ENCODE measurements around the gene KCNIP4. TPM values are rescaled to one million over a fixed set of nuclear protein-coding genes. Genes with fewer than 3 reads are reported as not detected.
A peak's percentile ranks its signal among the peaks of the same experiment; 100 is the strongest.

KCNIP4 gene
- total RNA-seq, 1 donor from 2014 or later = 0.59 TPM

- no peaks in the 10 kb centered on the region for H3K9me3 Mint-ChIP-seq (ENCODE audit: unreplicated experiment)
- FAIRE-seq (no peak), DNase-seq (ENCODE audit: low read depth) (no peak)
- H3K36me3 ChIP-seq (ENCODE audit: insufficient read depth, low read length) = no peaks in the 10 kb centered on the region
- no peaks in the 10 kb centered on the region for H3K9me3 ChIP-seq (ENCODE audit: insufficient read depth, low read depth, low read length)
- H3K27ac ChIP-seq (ENCODE audit: low read depth, low read length) = no peak overlapping the region
- peaks cover 4% of the 10 kb centered on the region for H3K27me3 ChIP-seq (ENCODE audit: insufficient read depth, low read length)
- H3K4me3 ChIP-seq (ENCODE audit: insufficient read depth, low read depth, low read length) = no peak overlapping the region
- H3K36me3 Mint-ChIP-seq (ENCODE audit: low read depth, unreplicated experiment) = no peaks in the 10 kb centered on the region
- no peaks in the 10 kb centered on the region for H4K20me1 ChIP-seq (ENCODE audit: insufficient read depth, low read length)
- no peak overlapping the region for H3K4me2 ChIP-seq (ENCODE audit: low read length)
- H3K4me3 Mint-ChIP-seq (ENCODE audit: unreplicated experiment) = no peak overlapping the region
- H3K27me3 Mint-ChIP-seq (ENCODE audit: low read depth, unreplicated experiment) = peaks cover 20% of the 10 kb centered on the region
- H3K4me1 ChIP-seq (ENCODE audit: insufficient read depth, low read length) = no peaks in the 10 kb centered on the region
- H3K9ac ChIP-seq (ENCODE audit: low read length) = no peak overlapping the region
- no peaks in the 10 kb centered on the region for H3K4me1 Mint-ChIP-seq (ENCODE audit: low read depth, unreplicated experiment)
- no peak overlapping the region for H2AFZ ChIP-seq (ENCODE audit: low read depth, low read length)
- no peak for TF ChIP-seq EZH2 (IDR thresholded peaks at IDR 0.05; ENCODE audit: insufficient read depth, low read length)
- TF ChIP-seq, protein P1, sequence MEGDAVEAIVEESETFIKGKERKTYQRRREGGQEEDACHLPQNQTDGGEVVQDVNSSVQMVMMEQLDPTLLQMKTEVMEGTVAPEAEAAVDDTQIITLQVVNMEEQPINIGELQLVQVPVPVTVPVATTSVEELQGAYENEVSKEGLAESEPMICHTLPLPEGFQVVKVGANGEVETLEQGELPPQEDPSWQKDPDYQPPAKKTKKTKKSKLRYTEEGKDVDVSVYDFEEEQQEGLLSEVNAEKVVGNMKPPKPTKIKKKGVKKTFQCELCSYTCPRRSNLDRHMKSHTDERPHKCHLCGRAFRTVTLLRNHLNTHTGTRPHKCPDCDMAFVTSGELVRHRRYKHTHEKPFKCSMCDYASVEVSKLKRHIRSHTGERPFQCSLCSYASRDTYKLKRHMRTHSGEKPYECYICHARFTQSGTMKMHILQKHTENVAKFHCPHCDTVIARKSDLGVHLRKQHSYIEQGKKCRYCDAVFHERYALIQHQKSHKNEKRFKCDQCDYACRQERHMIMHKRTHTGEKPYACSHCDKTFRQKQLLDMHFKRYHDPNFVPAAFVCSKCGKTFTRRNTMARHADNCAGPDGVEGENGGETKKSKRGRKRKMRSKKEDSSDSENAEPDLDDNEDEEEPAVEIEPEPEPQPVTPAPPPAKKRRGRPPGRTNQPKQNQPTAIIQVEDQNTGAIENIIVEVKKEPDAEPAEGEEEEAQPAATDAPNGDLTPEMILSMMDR (IDR thresholded peaks at IDR 0.05; ENCODE audit: insufficient read depth, low read depth, low read length) = no peak
- H3K27ac Mint-ChIP-seq (ENCODE audit: unreplicated experiment) = no peak overlapping the region
- H3K79me2 ChIP-seq (ENCODE audit: insufficient read depth, low read length) = no peaks in the 10 kb centered on the region
Observed at GRCh38 chr4:21307709-21308108, 640.9 kb downstream of the KCNIP4 start.

DNA sequence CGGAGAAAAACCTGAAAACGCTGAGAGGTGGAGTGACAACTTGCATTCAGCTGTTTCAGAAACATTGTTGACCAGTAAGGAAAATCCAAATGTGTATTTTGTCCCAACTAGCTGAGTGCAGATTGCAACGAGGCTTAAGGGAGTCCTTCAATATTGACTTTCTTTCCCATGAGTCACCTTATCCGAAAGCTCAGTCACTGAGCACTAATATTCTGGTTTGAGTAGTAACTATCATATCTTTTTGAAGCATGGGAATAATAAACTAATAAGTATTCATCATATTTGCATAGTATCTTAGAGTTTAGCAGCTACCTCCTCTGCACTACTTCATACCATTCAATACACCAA, 644.1 kb downstream of the KCNIP4 start:
- peak overlapping the region; percentile 30 for H3K27ac Mint-ChIP-seq (ENCODE audit: unreplicated experiment)
- H3K4me3 ChIP-seq (ENCODE audit: insufficient read depth, low read depth, low read length) = no peak overlapping the region
- H3K27ac ChIP-seq (ENCODE audit: low read depth, low read length) = no peak overlapping the region
- no peak for TF ChIP-seq EZH2 (IDR thresholded peaks at IDR 0.05; ENCODE audit: insufficient read depth, low read length)
- TF ChIP-seq, protein P1 (IDR thresholded peaks at IDR 0.05; ENCODE audit: insufficient read depth, low read depth, low read length) = no peak
- no peaks in the 10 kb centered on the region for H3K4me1 Mint-ChIP-seq (ENCODE audit: low read depth, unreplicated experiment)
- no peaks in the 10 kb centered on the region for H3K36me3 ChIP-seq (ENCODE audit: insufficient read depth, low read length)
- peaks cover 16% of the 10 kb centered on the region for H3K27me3 Mint-ChIP-seq (ENCODE audit: low read depth, unreplicated experiment)
- peak overlapping the region; percentile 67 for H3K4me2 ChIP-seq (ENCODE audit: low read length)
- H3K4me3 Mint-ChIP-seq (ENCODE audit: unreplicated experiment) = peak overlapping the region; percentile 87
- no peak overlapping the region for H3K9ac ChIP-seq (ENCODE audit: low read length)
- H3K27me3 ChIP-seq (ENCODE audit: insufficient read depth, low read length) = peaks cover 4% of the 10 kb centered on the region
- no peaks in the 10 kb centered on the region for H3K79me2 ChIP-seq (ENCODE audit: insufficient read depth, low read length)
- H4K20me1 ChIP-seq (ENCODE audit: insufficient read depth, low read length) = no peaks in the 10 kb centered on the region
- FAIRE-seq = no peak
- no peaks in the 10 kb centered on the region for H3K9me3 Mint-ChIP-seq (ENCODE audit: unreplicated experiment)
- H3K36me3 Mint-ChIP-seq (ENCODE audit: low read depth, unreplicated experiment) = no peaks in the 10 kb centered on the region
- H3K9me3 ChIP-seq (ENCODE audit: insufficient read depth, low read depth, low read length) = no peaks in the 10 kb centered on the region
- no peaks in the 10 kb centered on the region for H3K4me1 ChIP-seq (ENCODE audit: insufficient read depth, low read length)
- DNase-seq (ENCODE audit: low read depth) = no peak
- H2AFZ ChIP-seq (ENCODE audit: low read depth, low read length) = peak overlapping the region; percentile 47

DNA sequence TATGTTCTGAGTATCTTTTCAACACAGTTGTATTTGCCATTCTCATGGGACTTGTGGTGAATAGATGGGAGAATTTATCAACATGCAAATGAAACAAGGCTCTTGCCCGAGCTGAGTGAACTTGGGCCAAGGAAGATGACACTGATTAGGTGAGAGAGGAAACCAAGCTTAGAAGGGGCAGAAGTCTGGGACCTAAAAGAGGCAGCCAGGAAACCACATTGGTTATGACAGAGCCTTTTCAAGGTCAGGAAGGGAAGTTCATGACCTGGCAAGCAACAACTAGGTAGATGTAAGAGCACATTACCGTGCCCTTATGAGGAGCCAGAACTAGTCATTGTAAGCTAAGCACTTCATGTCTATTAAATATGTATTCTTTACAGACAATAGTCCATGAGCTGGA, 658.0 kb downstream of the KCNIP4 start:
- H3K4me3 ChIP-seq (ENCODE audit: insufficient read depth, low read depth, low read length) = no peak overlapping the region
- no peak overlapping the region for H3K27ac ChIP-seq (ENCODE audit: low read depth, low read length)
- DNase-seq (ENCODE audit: low read depth) (no peak), FAIRE-seq (no peak)
- no peaks in the 10 kb centered on the region for H3K79me2 ChIP-seq (ENCODE audit: insufficient read depth, low read length)
- no peaks in the 10 kb centered on the region for H3K9me3 ChIP-seq (ENCODE audit: insufficient read depth, low read depth, low read length)
- Mint-ChIP-seq H3K9me3 (ENCODE audit: unreplicated experiment) (no peaks in the 10 kb centered on the region), H3K27me3 (ENCODE audit: low read depth, unreplicated experiment) (no peaks in the 10 kb centered on the region), H3K27ac (ENCODE audit: unreplicated experiment) (no peak overlapping the region), H3K4me3 (ENCODE audit: unreplicated experiment) (no peak overlapping the region), H3K4me1 (ENCODE audit: low read depth, unreplicated experiment) (peaks cover 9% of the 10 kb centered on the region), H3K36me3 (ENCODE audit: low read depth, unreplicated experiment) (no peaks in the 10 kb centered on the region)
- no peaks in the 10 kb centered on the region for H3K4me1 ChIP-seq (ENCODE audit: insufficient read depth, low read length)
- no peaks in the 10 kb centered on the region for H3K36me3 ChIP-seq (ENCODE audit: insufficient read depth, low read length)
- H3K4me2 ChIP-seq (ENCODE audit: low read length) = no peak overlapping the region
- H3K27me3 ChIP-seq (ENCODE audit: insufficient read depth, low read length) = no peaks in the 10 kb centered on the region
- no peaks in the 10 kb centered on the region for H4K20me1 ChIP-seq (ENCODE audit: insufficient read depth, low read length)
- TF ChIP-seq, protein P1 (IDR thresholded peaks at IDR 0.05; ENCODE audit: insufficient read depth, low read depth, low read length) = no peak
- no peak for TF ChIP-seq EZH2 (IDR thresholded peaks at IDR 0.05; ENCODE audit: insufficient read depth, low read length)
- H2AFZ ChIP-seq (ENCODE audit: low read depth, low read length) = no peak overlapping the region
- H3K9ac ChIP-seq (ENCODE audit: low read length) = no peak overlapping the region
